GM12892 (cell line): ENCODE data around the gene VEPH1.

Source experiments
- DNase-seq: peaks from one replicate; pipeline ENCODE4 v3.0.0; 2011; ENCODE audit not compliant: insufficient read length
- FAIRE-seq: peaks from 2 replicates; lab custom pipeline; 2011; peaks lifted over from hg19 to GRCh38; lab: Jason Lieb, UNC
- POLR2A ChIP-seq: IDR thresholded peaks from 2 replicates; pipeline ENCODE4 v1.6.1; 2011; ENCODE audit warnings: low read depth, low read length, control low read depth
- POLR2AphosphoS5 ChIP-seq: IDR thresholded peaks from 2 replicates; pipeline ENCODE4 v1.6.1; 2011; ENCODE audit warnings: low read depth, low read length, control low read depth
- TAF1 ChIP-seq: IDR thresholded peaks from 2 replicates; pipeline ENCODE4 v1.6.1; 2011; ENCODE audit warnings: low read depth, mild to moderate bottlenecking, control low read depth, low read length, borderline replicate concordance

Gene VEPH1

DNA sequence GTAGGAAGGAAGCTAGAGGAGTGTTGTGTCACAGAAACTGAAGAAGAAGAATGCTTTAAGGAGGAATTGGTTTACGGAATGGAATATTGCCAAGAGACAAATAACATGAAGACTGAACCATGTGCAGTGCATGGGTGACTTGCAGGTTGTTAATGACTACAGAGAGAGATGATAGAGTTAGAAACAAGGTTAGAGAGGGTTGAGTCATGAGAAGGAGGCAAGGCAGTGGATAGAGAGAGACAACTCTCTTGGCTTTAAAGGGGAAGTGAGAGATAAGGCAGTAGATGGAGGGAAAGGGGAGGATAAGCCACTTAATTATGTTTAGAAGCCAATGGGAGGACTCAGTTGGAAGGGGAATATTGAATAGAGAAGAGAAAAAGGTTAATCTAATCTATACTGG, 224.0 kb downstream of the VEPH1 start:
- DNase-seq (no peak), FAIRE-seq (no peak)
- no peak for TF ChIP-seq TAF1
- TF ChIP-seq POLR2A, result no peak
- no peak for TF ChIP-seq POLR2AphosphoS5

- FAIRE-seq, result no peak
- no peak for TF ChIP-seq POLR2AphosphoS5
- TF ChIP-seq TAF1, result no peak
- no peak for TF ChIP-seq POLR2A
- DNase-seq, result no peak
Observed at GRCh38 chr3:157276801-157277200, 226.4 kb downstream of the VEPH1 start.

DNA sequence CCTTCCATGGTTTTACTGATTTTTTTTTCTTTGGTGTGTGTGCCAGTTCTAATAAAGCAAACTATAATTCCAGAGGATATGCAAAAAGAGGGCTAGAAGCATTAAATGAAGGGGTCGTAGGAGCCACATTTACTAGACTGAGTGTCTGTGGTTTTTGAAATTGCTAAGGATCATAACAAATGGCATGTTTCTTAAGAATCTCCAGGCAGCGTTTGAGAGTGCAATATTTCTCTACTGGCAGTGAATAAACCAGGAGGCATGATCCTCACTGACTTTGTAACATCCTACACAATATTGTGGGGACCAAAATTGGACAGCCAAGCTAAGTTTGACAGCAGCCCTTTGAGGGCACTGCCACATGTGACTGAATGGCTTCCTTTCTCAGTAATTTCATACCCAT, 227.4 kb downstream of the VEPH1 start:
- TF ChIP-seq POLR2AphosphoS5, result no peak
- no peak for TF ChIP-seq POLR2A
- TF ChIP-seq TAF1, result no peak
- no peak for DNase-seq
- no peak for FAIRE-seq

- FAIRE-seq, result no peak
- no peak for DNase-seq
- TF ChIP-seq POLR2A (no peak), POLR2AphosphoS5 (no peak), TAF1 (no peak)
Observed at GRCh38 chr3:157274644-157275137, 228.5 kb downstream of the VEPH1 start.

DNA sequence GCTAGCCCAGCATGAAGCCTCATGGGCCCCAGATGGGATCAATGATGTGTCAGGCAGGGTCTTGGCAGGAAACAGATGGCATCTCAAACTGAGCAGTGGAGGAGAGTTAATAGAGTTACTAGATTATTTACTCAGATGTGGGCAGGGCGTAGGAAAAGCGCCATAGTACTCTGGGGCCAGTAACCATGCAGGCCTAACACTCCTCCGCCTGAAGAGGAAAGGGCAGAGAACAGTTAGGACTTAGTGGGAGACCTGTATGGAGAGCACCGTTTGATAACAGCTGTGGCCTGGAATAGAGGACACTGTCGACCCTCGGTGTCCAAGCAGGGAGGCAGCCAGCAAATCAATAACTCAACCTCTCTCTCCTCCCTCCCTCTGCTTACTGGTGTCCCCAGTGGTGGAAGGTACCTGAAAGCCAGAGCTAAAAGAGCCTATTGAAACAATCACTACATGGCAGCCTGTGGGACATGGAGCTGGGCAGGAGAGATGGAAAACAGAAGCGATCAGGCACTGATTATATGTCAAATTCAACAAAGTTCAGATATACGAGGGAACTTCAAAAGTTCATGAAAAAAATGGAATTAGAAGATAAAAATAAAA, 231.8 kb downstream of the VEPH1 start:
- FAIRE-seq (no peak), DNase-seq (no peak)
- TF ChIP-seq POLR2AphosphoS5, result no peak
- no peak for TF ChIP-seq POLR2A
- no peak for TF ChIP-seq TAF1

GRCh38 chr3:157268026-157268425, 235.2 kb downstream of the VEPH1 start:
- DNase-seq (no peak), FAIRE-seq (no peak)
- TF ChIP-seq POLR2AphosphoS5, result no peak
- no peak for TF ChIP-seq POLR2A
- TF ChIP-seq TAF1, result no peak

- FAIRE-seq (no peak), DNase-seq (no peak)
- TF ChIP-seq POLR2AphosphoS5 (no peak), POLR2A (no peak), TAF1 (no peak)
Observed at GRCh38 chr3:157265931-157266330, 237.3 kb downstream of the VEPH1 start.

DNA sequence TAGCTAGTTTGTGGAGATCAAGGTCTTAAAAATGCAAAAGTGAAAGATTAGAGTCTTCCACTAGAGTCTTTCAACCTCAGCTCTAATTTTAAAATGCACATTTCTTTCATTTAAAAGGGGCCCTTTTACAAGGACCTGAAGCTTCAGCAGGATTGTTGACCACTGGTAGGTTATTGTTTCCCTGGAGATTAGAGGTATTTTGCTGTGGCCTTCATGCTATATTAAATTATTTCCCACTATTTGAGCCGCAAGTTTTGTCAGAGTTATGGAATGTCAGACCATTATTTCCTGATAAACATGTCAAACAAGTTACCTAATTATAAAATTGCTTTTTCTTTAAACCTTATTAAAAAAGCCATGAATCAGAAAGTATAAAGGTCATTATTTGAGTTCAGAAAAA, 240.2 kb downstream of the VEPH1 start:
- FAIRE-seq (no peak), DNase-seq (no peak)
- TF ChIP-seq POLR2AphosphoS5 (no peak), TAF1 (no peak), POLR2A (no peak)

DNA sequence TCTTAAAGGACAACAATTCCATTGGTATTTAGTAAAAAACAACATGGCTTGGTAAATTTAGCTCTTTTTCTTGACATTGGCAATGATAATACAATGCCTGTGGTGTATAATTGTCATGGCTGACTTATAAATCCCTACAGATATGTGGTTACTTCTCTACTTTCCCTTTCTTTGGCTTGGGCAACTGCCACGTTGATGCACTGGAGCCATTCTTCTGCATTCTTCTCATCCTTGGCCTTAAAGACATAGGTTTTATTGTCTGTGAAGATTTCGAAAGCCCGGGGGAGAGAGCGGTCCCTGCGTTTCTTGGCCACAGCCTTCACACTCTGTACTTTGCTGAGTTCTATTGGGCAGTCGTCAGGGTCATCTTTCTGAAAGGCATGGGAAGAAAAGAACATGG, 242.2 kb downstream of the VEPH1 start:
- TF ChIP-seq POLR2AphosphoS5 (no peak), TAF1 (no peak), POLR2A (no peak)
- DNase-seq (no peak), FAIRE-seq (no peak)

- TF ChIP-seq POLR2A (no peak), POLR2AphosphoS5 (no peak), TAF1 (no peak)
- no peak for FAIRE-seq
- no peak for DNase-seq
Observed at GRCh38 chr3:157259825-157260224, 243.4 kb downstream of the VEPH1 start.

GRCh38 chr3:157257101-157257500, 246.1 kb downstream of the VEPH1 start:
- no peak for TF ChIP-seq POLR2AphosphoS5
- no peak for TF ChIP-seq TAF1
- TF ChIP-seq POLR2A, result no peak
- FAIRE-seq (no peak), DNase-seq (no peak)

GRCh38 chr3:157255797-157256196, 247.4 kb downstream of the VEPH1 start:
- TF ChIP-seq TAF1 (no peak), POLR2A (no peak), POLR2AphosphoS5 (no peak)
- DNase-seq (no peak), FAIRE-seq (no peak)
